SH-SY5Y (cell line): ENCODE data around the gene CCDC124.

Experiments used
- GATA2 ChIP-seq: IDR thresholded peaks from 2 replicates; pipeline ENCODE4 v1.6.1; 2011; ENCODE audit warnings: mild to moderate bottlenecking, low read depth, low read length
- GATA3 ChIP-seq: IDR thresholded peaks from 2 replicates; pipeline ENCODE4 v1.6.1; 2011; ENCODE audit warnings: low read depth, mild to moderate bottlenecking, low read length, moderate library complexity

DNA sequence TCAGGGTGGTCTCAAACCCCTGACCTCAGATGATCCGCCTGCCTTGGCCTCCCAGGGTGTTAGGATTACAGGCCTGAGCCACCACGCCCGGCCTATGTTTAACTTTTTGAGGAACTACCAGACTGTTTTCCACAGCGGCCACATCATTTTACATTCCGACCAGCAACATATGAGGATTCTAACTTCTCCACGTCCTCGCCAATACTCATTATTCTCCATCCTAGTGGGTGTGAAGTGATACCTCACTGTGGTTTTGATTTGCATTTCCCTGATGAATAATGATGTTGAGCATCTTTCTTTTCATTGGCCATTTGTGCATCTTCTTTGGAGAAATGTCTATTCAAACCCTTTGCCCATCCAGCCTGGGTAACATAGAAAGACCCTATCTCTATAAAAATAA is 46.3 kb upstream of the CCDC124 start:
- TF ChIP-seq GATA2 (no peak), GATA3 (no peak)
